GM23338 (cell line): ENCODE data around the gene B4GALT1. TPM values are rescaled to one million over a fixed set of nuclear protein-coding genes. Genes with fewer than 3 reads are reported as not detected.

ENCODE experiments used
- ATAC-seq: fragments of 200-7000 bp; cut with Tn5 transposase; 3 replicates; pipeline ENCODE4 v1.9.1; 2020
- DNase-seq: peaks from one replicate; pipeline ENCODE4 v3.0.0-alpha.2; 2015; ENCODE audit warnings: low spot score
- H2AFZ ChIP-seq: fragments of 200-600 bp; sonication (generic); 2 replicates; pipeline ENCODE4 v1.8.0; 2016; ENCODE audit warnings: antibody characterized with exemption, mild to moderate bottlenecking, moderate library complexity
- H3F3A ChIP-seq: fragments of 200-600 bp; sonication (generic); replicated peaks from 2 replicates; pipeline ENCODE4 v1.8.0; 2017; ENCODE audit warnings: antibody characterized with exemption, mixed run types, low read depth
- H3K27ac ChIP-seq: fragments of 200-600 bp; sonication (generic); 2 replicates; pipeline ENCODE4 v1.6.1; 2016; ENCODE audit warnings: low read depth
- H3K27me3 ChIP-seq: fragments of 200-600 bp; sonication (generic); 2 replicates; pipeline ENCODE4 v1.8.0; 2016; ENCODE audit warnings: mild to moderate bottlenecking, mixed run types, moderate library complexity; ENCODE audit not compliant: insufficient read depth
- H3K36me3 ChIP-seq: fragments of 200-600 bp; sonication (generic); 2 replicates; pipeline ENCODE4 v1.8.0; 2016; ENCODE audit warnings: mild to moderate bottlenecking; ENCODE audit not compliant: insufficient read depth
- H3K4me1 ChIP-seq: fragments of 200-600 bp; sonication (generic); 2 replicates; pipeline ENCODE4 v1.8.0; 2016; ENCODE audit warnings: mild to moderate bottlenecking, moderate library complexity; ENCODE audit not compliant: insufficient read depth
- H3K4me2 ChIP-seq: fragments of 200-600 bp; sonication (generic); 2 replicates; pipeline ENCODE4 v1.7.1; 2017; ENCODE audit warnings: mixed run types
- H3K4me3 ChIP-seq: fragments of 200-600 bp; sonication (generic); 2 replicates; pipeline ENCODE4 v1.6.1; 2016; ENCODE audit warnings: mixed run types
- H3K79me2 ChIP-seq: fragments of 200-600 bp; sonication (generic); replicated peaks from 2 replicates; pipeline ENCODE4 v1.8.0; 2017; ENCODE audit warnings: mild to moderate bottlenecking; ENCODE audit not compliant: insufficient read depth
- H3K9me2 ChIP-seq: fragments of 200-600 bp; sonication (generic); 2 replicates; pipeline ENCODE4 v1.8.0; 2017; ENCODE audit not compliant: insufficient read depth
- H4K20me1 ChIP-seq: fragments of 200-600 bp; sonication (generic); replicated peaks from 2 replicates; pipeline ENCODE4 v1.8.0; 2017; ENCODE audit warnings: mild to moderate bottlenecking; ENCODE audit not compliant: insufficient read depth
- H3K27ac Mint-ChIP-seq: 2 replicates; pipeline ENCODE4 v1.8.0; 2020; ENCODE audit warnings: inconsistent platforms, mild to moderate bottlenecking, moderate library complexity, mixed read lengths
- H3K27me3 Mint-ChIP-seq: 3 replicates; pipeline ENCODE4 v1.8.0; 2022; ENCODE audit warnings: low read depth, mild to moderate bottlenecking, moderate library complexity, mixed read lengths, inconsistent platforms; ENCODE audit not compliant: insufficient read depth, poor library complexity
- H3K36me3 Mint-ChIP-seq: 3 replicates; pipeline ENCODE4 v1.8.0; 2021; ENCODE audit warnings: low read depth, mild to moderate bottlenecking, inconsistent platforms, moderate library complexity, mixed read lengths
- H3K4me1 Mint-ChIP-seq: 3 replicates; pipeline ENCODE4 v1.8.0; 2020; ENCODE audit warnings: mild to moderate bottlenecking, inconsistent platforms, mixed read lengths
- H3K4me3 Mint-ChIP-seq: 3 replicates; pipeline ENCODE4 v1.8.0; 2021; ENCODE audit warnings: moderate library complexity, mild to moderate bottlenecking, inconsistent platforms, mixed read lengths
- H3K9me3 Mint-ChIP-seq: 3 replicates; pipeline ENCODE4 v1.8.0; 2020; ENCODE audit warnings: moderate library complexity, mild to moderate bottlenecking, inconsistent platforms, mixed read lengths
- EZH2 ChIP-seq: fragments of 200-600 bp; sonication (generic); IDR thresholded peaks from one replicate; pipeline ENCODE4 v1.8.0; 2017; ENCODE audit warnings: antibody characterized with exemption, mild to moderate bottlenecking, low read depth; ENCODE audit not compliant: unreplicated experiment
- JUNB ChIP-seq: IDR thresholded peaks from one replicate; pipeline ENCODE4 v1.6.1; 2016; ENCODE audit warnings: antibody characterized with exemption; ENCODE audit not compliant: unreplicated experiment
- NANOG ChIP-seq: IDR thresholded peaks from 2 replicates; pipeline ENCODE4 v1.6.1; 2016; ENCODE audit warnings: antibody characterized with exemption, borderline replicate concordance
- POLR2AphosphoS5 ChIP-seq: IDR thresholded peaks from 2 replicates; pipeline ENCODE4 v1.6.1; 2016; ENCODE audit warnings: antibody characterized with exemption, low read depth
- STAT1 ChIP-seq: IDR thresholded peaks from one replicate; pipeline ENCODE4 v1.6.1; 2016; ENCODE audit warnings: antibody characterized with exemption; ENCODE audit not compliant: unreplicated experiment
- ZNF114 ChIP-seq: fragments of 250-450 bp; sonication (Bioruptor Pico); IDR thresholded peaks from 2 replicates; pipeline ENCODE4 v1.5.0; 2020; ENCODE audit warnings: mild to moderate bottlenecking, moderate library complexity
- polyA plus RNA-seq: library from polyadenylated mRNA; unstranded; fragments of >200 nt; fragmentation: Nextera tagmentation; extraction: Ambion mirVana; gene quantifications from 2 replicates; pipeline ENCODE4 v1.2.1, GENCODE V29; 2016
- total RNA-seq: library from RNA; depleted of rRNA; stranded (reverse); fragments of >200 nt; shearing (Covaris generic); gene quantifications from 2 replicates; pipeline ENCODE4 v1.2.3, GENCODE V29; 2014
- TF ChIP-seq, protein P1 (sequence below): IDR thresholded peaks from 2 replicates; pipeline ENCODE4 v1.6.1; 2016; ENCODE audit warnings: antibody characterized with exemption
- TF ChIP-seq, protein P2 (sequence below): fragments of 250-450 bp; sonication (Bioruptor Pico); IDR thresholded peaks from 2 replicates; pipeline ENCODE4 v1.5.0; 2020; ENCODE audit warnings: mild to moderate bottlenecking, moderate library complexity
- TF ChIP-seq, protein P3 (sequence below): IDR thresholded peaks from one replicate; pipeline ENCODE4 v1.6.1; 2018; ENCODE audit warnings: antibody characterized with exemption; ENCODE audit not compliant: unreplicated experiment
- TF ChIP-seq, protein P4 (sequence below), 2 experiments: fragments of 200-600 bp in 1 of 2; sonication (generic) in 1 of 2; conservative IDR thresholded peaks; 2 replicates each; pipeline versions ENCODE4 v1.5.1 to v1.6.1; 2016 to 2017; ENCODE audit warnings: antibody characterized with exemption in 2 of 2, low read depth in 2 of 2, mild to moderate bottlenecking in 2 of 2, moderate library complexity in 1 of 2

B4GALT1 gene
- total and polyA plus RNA-seq, 2 experiments from 2014 or later, result 6.3 to 15.8 TPM

DNA sequence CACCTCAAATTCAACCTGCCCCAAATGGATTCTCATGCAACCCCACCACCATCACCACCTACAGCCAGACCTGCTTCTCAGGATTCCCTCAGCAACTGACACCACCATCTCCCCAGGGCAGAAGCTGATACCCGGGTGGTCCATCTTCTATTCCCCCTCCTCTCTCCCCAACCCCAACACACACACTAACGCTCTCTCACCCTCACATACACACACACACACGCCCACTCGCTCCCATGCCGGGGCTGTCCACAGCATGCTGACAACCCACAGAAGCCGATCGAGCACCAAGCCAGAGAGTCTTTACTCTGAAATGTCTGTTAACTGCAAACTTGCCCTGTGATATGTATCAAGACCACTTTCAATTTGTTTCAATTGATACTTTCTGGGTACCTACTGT, 28.4 kb downstream of the B4GALT1 start:
- no peak overlapping the region for H3K27ac ChIP-seq
- no peak for ATAC-seq
- H3K27me3 Mint-ChIP-seq, result no peaks in the 10 kb centered on the region
- no peak overlapping the region for H3K4me3 Mint-ChIP-seq
- no peaks in the 10 kb centered on the region for H3F3A ChIP-seq
- no peak overlapping the region for H3K4me2 ChIP-seq
- no peak overlapping the region for H2AFZ ChIP-seq
- no peaks in the 10 kb centered on the region for H3K9me2 ChIP-seq
- H3K4me1 Mint-ChIP-seq, result peaks cover 10% of the 10 kb centered on the region
- no peaks in the 10 kb centered on the region for H3K4me1 ChIP-seq
- H3K27me3 ChIP-seq, result no peaks in the 10 kb centered on the region
- TF ChIP-seq ZNF114, result no peak
- no peak overlapping the region for H3K4me3 ChIP-seq
- no peak for DNase-seq
- peaks cover 2% of the 10 kb centered on the region; the same call in 1 of the 2 replicates for H3K79me2 ChIP-seq
- H3K36me3 Mint-ChIP-seq, result no peaks in the 10 kb centered on the region
- H3K36me3 ChIP-seq, result no peaks in the 10 kb centered on the region
- no peaks in the 10 kb centered on the region; the same call in 1 of the 2 replicates for H4K20me1 ChIP-seq
- H3K27ac Mint-ChIP-seq, result no peak overlapping the region
- no peaks in the 10 kb centered on the region for H3K9me3 Mint-ChIP-seq

DNA sequence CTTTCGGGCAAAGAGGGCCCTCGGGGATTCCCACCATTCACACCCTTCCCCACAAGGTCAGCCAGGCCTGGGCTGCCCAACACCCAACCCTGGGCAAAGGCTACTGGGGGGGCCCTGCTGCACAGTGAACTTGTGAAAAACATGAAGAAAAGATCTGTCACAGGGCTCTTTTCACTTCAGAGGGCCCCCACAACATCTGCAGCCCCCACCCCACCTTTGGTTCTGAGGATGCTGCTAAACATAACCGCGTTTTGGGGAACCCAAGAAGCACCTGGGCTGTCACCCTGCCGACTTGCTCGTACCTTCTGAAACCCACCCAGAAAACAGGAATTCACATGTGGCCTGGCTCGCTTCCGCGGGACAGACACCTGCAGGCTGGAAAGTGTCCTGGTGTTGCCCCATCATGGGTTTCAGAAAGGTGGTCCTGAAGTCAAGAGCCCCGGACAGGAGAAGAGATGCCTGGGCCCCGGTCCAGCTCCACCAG, 29.3 kb downstream of the B4GALT1 start:
- H3K36me3 ChIP-seq, result no peaks in the 10 kb centered on the region
- Mint-ChIP-seq H3K9me3 (no peaks in the 10 kb centered on the region), H3K27me3 (no peaks in the 10 kb centered on the region), H3K4me1 (peaks cover 10% of the 10 kb centered on the region), H3K27ac (no peak overlapping the region), H3K4me3 (no peak overlapping the region), H3K36me3 (no peaks in the 10 kb centered on the region)
- H3F3A ChIP-seq, result no peaks in the 10 kb centered on the region
- no peak overlapping the region for H3K27ac ChIP-seq
- no peak overlapping the region for H2AFZ ChIP-seq
- no peaks in the 10 kb centered on the region for H3K9me2 ChIP-seq
- H3K4me2 ChIP-seq, result no peak overlapping the region
- H3K4me3 ChIP-seq, result no peak overlapping the region
- no peaks in the 10 kb centered on the region for H3K4me1 ChIP-seq
- peaks cover 2% of the 10 kb centered on the region; the same call in 1 of the 2 replicates for H3K79me2 ChIP-seq
- H4K20me1 ChIP-seq, result no peaks in the 10 kb centered on the region; the same call in 1 of the 2 replicates
- H3K27me3 ChIP-seq, result no peaks in the 10 kb centered on the region
- ATAC-seq (no peak), DNase-seq (no peak)
- TF ChIP-seq, protein P1, sequence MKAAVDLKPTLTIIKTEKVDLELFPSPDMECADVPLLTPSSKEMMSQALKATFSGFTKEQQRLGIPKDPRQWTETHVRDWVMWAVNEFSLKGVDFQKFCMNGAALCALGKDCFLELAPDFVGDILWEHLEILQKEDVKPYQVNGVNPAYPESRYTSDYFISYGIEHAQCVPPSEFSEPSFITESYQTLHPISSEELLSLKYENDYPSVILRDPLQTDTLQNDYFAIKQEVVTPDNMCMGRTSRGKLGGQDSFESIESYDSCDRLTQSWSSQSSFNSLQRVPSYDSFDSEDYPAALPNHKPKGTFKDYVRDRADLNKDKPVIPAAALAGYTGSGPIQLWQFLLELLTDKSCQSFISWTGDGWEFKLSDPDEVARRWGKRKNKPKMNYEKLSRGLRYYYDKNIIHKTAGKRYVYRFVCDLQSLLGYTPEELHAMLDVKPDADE, result no peak
- TF ChIP-seq, protein P2, sequence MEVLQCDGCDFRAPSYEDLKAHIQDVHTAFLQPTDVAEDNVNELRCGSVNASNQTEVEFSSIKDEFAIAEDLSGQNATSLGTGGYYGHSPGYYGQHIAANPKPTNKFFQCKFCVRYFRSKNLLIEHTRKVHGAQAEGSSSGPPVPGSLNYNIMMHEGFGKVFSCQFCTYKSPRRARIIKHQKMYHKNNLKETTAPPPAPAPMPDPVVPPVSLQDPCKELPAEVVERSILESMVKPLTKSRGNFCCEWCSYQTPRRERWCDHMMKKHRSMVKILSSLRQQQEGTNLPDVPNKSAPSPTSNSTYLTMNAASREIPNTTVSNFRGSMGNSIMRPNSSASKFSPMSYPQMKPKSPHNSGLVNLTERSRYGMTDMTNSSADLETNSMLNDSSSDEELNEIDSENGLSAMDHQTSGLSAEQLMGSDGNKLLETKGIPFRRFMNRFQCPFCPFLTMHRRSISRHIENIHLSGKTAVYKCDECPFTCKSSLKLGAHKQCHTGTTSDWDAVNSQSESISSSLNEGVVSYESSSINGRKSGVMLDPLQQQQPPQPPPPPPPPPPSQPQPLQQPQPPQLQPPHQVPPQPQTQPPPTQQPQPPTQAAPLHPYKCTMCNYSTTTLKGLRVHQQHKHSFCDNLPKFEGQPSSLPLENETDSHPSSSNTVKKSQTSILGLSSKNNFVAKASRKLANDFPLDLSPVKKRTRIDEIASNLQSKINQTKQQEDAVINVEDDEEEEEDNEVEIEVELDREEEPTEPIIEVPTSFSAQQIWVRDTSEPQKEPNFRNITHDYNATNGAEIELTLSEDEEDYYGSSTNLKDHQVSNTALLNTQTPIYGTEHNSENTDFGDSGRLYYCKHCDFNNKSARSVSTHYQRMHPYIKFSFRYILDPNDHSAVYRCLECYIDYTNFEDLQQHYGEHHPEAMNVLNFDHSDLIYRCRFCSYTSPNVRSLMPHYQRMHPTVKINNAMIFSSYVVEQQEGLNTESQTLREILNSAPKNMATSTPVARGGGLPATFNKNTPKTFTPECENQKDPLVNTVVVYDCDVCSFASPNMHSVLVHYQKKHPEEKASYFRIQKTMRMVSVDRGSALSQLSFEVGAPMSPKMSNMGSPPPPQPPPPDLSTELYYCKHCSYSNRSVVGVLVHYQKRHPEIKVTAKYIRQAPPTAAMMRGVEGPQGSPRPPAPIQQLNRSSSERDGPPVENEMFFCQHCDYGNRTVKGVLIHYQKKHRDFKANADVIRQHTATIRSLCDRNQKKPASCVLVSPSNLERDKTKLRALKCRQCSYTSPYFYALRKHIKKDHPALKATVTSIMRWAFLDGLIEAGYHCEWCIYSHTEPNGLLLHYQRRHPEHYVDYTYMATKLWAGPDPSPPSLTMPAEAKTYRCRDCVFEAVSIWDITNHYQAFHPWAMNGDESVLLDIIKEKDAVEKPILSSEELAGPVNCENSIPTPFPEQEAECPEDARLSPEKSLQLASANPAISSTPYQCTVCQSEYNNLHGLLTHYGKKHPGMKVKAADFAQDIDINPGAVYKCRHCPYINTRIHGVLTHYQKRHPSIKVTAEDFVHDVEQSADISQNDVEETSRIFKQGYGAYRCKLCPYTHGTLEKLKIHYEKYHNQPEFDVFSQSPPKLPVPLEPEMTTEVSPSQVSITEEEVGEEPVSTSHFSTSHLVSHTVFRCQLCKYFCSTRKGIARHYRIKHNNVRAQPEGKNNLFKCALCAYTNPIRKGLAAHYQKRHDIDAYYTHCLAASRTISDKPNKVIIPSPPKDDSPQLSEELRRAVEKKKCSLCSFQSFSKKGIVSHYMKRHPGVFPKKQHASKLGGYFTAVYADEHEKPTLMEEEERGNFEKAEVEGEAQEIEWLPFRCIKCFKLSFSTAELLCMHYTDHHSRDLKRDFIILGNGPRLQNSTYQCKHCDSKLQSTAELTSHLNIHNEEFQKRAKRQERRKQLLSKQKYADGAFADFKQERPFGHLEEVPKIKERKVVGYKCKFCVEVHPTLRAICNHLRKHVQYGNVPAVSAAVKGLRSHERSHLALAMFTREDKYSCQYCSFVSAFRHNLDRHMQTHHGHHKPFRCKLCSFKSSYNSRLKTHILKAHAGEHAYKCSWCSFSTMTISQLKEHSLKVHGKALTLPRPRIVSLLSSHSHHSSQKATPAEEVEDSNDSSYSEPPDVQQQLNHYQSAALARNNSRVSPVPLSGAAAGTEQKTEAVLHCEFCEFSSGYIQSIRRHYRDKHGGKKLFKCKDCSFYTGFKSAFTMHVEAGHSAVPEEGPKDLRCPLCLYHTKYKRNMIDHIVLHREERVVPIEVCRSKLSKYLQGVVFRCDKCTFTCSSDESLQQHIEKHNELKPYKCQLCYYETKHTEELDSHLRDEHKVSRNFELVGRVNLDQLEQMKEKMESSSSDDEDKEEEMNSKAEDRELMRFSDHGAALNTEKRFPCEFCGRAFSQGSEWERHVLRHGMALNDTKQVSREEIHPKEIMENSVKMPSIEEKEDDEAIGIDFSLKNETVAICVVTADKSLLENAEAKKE (CRISPR knock-in tag), result no peak
- TF ChIP-seq NANOG (no peak), STAT1 (no peak), POLR2AphosphoS5 (no peak), ZNF114 (no peak), EZH2 (no peak), JUNB (no peak)
- TF ChIP-seq, protein P3, sequence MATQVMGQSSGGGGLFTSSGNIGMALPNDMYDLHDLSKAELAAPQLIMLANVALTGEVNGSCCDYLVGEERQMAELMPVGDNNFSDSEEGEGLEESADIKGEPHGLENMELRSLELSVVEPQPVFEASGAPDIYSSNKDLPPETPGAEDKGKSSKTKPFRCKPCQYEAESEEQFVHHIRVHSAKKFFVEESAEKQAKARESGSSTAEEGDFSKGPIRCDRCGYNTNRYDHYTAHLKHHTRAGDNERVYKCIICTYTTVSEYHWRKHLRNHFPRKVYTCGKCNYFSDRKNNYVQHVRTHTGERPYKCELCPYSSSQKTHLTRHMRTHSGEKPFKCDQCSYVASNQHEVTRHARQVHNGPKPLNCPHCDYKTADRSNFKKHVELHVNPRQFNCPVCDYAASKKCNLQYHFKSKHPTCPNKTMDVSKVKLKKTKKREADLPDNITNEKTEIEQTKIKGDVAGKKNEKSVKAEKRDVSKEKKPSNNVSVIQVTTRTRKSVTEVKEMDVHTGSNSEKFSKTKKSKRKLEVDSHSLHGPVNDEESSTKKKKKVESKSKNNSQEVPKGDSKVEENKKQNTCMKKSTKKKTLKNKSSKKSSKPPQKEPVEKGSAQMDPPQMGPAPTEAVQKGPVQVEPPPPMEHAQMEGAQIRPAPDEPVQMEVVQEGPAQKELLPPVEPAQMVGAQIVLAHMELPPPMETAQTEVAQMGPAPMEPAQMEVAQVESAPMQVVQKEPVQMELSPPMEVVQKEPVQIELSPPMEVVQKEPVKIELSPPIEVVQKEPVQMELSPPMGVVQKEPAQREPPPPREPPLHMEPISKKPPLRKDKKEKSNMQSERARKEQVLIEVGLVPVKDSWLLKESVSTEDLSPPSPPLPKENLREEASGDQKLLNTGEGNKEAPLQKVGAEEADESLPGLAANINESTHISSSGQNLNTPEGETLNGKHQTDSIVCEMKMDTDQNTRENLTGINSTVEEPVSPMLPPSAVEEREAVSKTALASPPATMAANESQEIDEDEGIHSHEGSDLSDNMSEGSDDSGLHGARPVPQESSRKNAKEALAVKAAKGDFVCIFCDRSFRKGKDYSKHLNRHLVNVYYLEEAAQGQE, result no peak
- TF ChIP-seq, protein P4, sequence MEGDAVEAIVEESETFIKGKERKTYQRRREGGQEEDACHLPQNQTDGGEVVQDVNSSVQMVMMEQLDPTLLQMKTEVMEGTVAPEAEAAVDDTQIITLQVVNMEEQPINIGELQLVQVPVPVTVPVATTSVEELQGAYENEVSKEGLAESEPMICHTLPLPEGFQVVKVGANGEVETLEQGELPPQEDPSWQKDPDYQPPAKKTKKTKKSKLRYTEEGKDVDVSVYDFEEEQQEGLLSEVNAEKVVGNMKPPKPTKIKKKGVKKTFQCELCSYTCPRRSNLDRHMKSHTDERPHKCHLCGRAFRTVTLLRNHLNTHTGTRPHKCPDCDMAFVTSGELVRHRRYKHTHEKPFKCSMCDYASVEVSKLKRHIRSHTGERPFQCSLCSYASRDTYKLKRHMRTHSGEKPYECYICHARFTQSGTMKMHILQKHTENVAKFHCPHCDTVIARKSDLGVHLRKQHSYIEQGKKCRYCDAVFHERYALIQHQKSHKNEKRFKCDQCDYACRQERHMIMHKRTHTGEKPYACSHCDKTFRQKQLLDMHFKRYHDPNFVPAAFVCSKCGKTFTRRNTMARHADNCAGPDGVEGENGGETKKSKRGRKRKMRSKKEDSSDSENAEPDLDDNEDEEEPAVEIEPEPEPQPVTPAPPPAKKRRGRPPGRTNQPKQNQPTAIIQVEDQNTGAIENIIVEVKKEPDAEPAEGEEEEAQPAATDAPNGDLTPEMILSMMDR (conservative IDR thresholded peaks at IDR 0.05; ENCODE audit: low read depth in 2 of 2), result no peak
